NOMO-1 treated with dmso at 0.1 percent for 144 hours (cell line): Measurements from ENCODE around the gene ARID1B.

Experiments used
- DNase-seq: peaks from one replicate; lab custom pipeline; 2025; ENCODE audit not compliant: unreplicated experiment; lab: John Stamatoyannopoulos, UW

Gene ARID1B

DNA sequence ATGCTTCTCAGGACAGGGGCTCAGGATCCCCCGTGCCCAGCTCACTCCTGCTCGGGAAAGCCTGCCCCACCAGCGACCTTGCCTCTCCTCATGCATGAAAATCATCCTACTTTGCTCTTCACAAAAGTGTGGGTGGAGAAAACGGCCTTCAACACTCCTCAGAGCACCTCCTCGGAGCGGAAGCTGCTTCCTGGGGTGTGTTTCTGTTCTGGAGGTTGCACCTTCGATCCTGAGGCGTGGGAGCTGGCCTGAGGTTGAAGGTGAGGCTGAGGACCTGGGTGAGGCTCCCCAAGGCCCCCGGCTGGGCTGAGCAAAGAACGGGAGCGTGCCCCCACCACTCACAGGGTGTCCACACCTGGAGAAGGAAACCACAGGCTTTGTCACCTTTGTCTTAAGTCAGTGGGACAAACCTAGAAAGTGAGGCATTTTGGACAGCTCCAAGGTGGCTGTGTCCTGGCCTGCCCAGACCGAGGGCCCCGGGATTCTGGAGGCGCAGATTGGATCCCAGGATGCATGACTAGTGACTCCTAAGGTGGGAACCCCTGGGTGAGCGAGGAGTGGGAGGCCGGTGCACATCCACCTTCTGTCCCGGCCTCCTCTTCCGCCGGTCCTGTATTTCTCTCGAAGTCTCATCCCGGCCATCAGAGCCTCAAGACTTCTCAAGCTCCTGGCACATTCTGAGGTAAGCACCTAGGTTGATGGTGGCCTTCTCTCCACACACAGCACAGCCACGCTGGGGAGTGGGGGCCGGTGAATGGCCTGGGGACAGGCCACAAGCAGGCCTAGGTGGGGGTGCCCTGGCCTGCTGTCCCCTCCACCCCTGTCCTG is 441.4 kb downstream of the ARID1B start:
- no peak for DNase-seq

DNA sequence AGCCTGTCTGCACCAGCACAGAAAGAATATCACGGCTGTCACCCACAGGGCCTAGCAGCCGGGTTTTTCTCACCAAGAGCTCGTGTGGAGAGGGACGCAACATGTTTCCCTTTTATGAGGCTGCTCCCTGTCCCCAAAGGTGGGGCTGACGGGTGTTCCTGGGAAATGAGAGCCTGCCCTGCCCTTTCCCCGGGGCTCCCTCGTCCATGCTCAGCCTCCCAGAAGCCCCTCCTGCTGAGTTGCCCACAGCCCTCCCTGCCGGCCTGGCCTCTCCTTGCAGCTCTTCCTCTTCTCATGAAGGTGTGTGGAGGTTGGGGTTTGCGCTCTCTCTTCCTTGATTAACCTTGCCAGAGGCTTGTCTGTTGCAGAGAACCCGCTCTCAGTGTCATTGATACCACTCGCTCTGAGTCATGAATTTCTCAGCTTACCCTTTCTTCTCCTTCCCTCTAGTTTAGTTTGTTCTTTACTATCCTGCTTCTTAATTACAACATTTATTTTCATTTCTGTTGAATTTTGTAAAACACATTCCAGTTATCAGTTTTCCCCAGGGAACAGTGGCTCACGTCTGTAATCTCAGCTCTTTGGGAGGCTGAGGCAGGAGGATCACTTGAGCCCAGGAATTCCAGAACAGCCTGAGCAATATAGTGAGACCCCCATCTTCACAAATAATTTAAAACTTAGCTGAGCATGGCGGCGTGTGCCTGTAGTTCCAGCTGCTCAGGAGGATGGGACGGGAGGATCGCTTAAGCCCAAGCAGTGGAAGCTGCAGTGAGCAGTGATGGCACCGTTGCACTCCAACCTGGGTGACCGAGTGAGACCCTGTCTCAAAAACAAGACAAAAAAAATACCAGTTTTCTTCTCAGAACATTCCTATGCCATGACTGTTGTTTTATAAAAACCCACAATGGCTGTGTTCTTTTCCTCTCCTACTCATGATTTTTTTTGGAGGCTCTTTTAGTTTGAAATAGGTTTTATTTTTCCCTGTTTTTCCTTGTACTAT is 442.3 kb downstream of the ARID1B start:
- no peak for DNase-seq

DNA sequence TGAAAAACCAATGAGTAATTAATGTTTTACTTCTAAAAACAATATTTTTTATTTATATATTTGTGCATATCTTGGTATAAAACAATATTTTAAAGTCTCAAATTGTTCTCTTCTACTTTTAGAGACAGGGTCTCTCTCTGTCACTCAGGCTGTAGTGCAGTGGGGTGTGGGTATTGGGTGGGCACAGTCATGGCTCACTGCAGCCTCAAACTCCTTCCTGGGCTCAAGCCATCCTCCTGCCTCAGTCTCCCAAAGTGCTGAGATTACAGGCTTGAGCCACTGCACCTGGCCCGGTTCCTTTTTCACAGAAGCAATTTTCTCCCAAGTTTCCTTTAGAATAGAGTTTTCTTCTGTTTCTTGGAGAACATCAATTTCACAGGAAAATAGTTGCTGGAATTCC is 443.3 kb downstream of the ARID1B start:
- no peak for DNase-seq

DNA sequence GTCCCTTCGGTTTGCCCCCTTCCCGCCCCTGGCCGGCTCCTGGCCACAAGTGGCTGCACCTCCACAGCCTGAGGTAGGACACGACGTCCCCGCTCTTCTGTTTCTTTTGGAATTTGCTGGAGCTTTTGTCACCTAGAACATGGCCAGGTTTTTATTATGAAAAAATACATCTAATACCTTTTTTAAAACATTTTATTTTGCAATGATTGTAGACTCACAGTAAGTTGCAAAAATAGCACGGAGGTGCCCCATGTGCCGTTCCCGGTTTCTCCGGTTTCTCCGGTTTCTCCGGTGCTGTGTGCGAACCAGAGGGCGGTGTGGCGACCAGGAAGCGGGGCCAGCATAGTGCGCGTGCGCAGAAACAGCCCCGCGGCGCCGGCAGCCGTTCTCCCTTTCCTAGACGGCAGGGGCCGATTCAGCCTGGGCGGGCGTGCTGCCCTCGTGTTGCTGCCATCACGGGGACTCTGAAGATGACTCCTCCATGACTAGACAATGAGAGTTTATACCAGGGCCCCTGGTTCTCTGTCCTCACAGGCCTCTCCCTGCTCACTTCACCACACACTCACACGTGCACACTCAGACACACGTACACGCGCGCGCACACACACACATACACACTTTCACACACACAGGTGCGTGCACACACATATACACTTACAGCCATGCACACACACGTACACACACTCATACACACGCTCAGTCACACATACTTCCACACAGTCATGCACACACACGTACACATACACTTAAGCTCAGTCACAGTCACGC is 444.1 kb downstream of the ARID1B start:
- peak; percentile 75 for DNase-seq

DNA sequence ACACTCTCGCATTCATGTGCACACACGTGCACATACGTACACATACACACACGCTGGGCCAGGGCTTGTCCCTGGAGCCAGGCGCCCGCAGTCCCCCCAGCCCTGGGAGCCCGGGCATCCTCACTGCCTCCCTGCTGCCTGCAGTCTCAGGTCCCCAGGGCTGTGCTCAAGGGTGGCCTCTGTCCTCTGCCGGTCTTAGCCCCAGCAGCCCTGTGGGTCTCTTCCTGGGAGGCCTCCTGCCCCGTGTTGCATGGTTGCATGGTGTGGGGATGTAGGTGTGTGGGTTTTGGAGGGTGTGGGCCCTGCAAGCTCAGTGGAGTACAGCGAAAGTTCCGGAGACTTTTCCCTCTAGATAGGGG is 444.6 kb downstream of the ARID1B start:
- no peak for DNase-seq

DNA sequence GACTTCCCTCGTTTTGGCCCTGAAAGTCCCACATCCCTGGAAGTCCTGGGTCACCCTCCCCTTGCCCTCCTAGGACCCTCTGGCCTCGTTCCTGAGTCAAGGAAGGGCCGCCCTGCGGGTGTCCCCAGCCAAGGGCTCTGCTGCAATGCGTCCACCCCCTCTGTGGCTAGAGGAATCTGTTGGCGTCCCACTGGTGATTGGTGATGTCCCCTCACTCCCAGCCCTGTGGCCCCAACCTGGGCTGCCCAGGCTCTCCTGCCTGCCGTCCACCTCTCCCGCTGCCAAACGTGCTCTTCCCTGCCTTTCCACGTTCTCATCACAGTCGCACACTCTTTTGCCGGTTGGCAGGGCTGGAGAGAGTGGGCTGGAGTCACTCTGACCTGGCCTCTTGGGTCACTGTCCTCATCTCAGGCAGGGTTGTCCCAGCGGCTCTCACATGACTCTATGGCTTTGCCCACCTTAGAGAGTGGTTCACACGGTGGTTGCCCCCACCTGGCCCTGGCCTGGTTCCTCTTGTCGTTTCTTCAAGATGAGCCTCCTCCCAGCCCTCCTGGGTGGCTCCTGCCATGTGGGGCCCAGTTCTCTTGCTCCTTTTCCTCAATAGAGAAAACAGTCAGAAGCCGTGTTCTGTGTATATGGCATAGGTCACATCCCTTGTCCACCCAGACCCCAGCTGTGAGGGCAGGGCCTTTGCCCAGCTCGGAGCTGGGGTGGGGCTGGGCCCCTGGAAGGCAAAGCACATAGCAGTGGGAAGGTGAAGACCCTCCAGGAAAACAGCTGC is 445.2 kb downstream of the ARID1B start:
- DNase-seq: no peak

DNA sequence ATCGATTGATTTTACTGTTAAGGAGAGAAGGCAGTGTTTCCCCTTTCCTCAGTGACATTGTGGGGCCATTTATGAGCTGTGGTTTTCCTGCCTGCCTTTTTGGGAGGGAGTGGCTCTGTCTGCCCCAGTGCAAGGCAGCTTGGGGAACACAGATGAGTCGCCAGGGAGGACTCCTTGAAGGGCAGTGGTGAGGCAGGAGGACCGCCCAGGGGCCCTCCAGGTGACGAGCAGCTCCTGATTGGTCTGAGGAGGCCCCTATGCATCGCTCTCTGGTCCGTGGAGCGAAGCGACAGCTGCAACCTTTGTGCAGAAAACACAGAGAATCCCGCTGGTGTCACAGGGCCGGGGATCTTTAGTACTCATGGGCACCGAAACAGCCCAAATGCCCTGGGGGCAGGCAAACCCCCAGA is 445.8 kb downstream of the ARID1B start:
- DNase-seq: peak; percentile 77

DNA sequence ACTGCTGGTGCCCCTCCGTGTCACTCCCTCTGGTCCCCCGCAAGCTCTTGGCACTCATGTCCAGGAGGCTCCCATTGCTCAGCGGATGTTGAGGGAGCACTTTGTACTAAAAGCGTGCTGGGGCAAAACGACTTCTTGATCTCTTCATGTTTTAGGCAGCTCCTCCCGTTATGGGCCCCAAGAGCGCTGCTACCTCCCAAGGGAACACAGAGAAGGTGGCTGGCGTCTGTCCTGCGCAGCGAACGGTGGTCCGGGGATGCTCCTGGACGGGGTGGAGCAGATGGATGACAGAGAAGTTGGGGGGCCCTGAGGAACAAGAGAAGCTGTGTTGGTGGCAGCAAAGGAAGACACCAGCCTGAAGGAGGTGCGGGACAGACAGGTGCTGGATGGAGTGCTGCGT is 446.3 kb downstream of the ARID1B start:
- no peak for DNase-seq

DNA sequence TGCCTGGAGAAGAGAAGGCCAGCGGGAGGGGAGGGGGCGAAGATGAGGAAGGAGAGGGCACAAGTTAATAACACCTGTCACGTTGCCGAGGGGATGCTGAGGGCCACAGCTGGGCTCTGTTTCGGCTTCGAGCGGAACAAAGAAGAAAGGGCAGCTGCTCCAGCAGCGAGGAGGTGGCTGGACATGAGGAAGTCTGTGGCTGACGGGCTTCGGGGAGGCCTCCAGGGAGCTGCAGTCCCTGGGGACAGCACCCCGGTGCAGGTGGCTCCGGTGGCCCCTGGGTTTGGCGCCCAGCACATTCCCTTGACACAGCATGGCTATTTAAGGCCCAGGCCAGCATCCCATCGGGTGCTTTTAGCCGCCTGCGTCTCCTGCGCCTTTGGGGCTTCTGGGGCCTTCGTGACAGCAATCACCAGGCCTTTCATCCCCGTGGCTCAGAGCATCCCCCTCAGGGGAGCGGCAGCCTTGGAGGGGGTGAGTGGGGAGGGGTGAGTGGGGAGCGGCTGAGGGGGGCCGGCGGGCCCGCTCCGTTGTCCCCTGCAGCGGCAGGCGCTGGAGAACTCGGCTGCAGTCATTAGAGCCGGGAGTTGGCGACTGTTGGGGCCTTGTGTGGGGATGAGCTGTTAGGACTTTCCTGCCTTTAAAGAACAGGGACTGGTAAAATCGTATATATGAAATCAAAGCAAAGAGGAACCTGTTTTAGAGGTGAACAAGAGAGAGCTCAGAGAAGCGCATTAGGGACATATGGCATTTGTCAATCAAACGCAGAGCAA is 447.2 kb downstream of the ARID1B start:
- DNase-seq: no peak

DNA sequence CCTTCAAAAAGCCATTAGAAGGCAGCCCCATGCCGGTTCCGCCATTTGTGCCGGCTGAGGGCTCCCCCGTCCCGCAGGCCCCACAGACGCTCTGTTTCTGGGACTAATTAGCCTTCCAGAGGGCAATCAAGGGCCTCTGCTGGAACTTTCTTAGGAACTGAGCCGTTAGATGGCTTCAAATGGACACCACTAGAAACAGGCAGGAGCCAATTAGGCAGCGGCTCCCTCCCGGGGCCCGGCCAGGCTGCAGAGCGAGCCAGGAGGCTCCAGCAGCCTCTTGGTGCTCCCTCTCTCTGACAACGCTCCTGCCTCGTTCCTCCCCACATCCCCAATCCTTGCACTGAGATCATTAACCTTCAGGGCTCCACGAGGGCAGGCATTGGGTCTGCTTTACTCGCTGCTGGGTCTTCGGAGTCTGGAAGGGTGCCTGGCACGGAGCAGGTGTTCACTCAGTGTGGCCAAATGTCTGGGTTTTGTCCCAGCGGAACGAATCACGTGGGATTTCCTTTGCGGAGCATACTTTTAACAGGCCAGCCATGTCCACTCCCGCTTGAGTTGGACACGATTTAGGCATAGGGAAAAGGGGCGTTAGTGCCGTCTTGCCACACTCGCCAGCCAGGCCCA is 447.9 kb downstream of the ARID1B start:
- no peak for DNase-seq

DNA sequence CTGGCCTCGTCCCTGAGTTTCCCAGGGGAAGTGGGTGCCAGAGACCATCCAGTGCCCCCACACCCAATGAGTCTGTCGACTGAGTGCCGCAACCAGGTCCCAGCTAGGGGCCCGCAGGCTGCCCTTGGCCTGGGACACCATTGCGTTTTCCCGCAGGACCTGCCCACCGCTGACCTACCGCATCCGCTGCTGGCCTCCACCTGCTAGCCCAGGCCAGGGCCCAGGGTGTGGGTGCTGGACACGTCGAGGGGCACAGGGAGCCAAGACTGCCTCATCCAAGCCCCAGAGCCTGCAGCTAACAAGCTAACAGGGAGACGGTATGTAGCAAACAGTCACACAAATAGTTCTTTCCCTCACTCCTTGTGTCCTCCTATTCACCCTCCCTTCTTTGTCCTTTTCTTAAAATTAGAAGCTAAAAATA is 448.4 kb downstream of the ARID1B start:
- no peak for DNase-seq

DNA sequence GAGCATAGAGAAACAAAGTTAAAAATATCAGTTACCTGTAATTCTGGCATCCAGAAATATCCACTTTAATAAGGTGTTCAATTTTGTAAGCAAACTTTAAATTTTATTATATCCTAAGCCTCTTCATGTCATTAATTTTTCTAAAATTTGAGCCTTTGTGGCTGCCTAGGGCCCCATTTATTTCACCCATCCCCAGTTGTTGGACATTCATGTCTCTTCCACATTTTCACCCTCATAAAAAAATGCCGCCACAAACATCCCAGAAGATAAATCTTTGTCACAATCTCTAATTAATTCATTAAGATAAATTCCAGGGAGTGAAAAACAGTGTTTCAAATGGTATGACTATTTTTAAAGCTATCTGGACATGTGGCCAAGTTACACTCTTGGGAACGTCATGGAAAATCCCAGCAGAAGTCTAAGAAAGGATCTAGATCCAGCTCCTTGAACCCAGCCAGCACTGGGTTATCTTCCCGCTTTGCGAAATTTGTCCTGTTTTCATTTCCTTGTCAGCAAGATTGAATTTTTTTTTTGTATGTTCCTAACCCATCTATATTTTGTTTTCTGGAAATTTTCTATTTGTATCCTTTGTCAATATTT is 448.9 kb downstream of the ARID1B start:
- no peak for DNase-seq

DNA sequence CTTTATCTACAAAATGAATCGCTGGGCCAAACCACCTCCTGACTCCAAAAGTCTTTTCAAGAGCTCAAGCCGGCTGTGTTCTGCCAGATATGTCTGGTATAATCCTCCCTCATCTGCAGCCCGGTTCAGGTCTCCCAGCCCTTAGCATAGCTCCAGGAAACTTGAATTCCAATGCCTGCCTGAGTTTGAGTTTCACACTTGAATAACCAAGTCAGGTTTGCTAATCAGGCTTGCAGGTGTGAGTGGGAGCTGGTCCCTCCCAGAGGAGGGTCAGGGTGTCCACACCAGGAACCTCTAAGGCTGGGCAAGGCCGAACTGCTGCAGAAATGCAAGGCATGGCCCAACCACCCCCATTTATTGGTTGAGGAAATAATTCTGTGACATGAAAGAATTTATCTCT is 449.6 kb downstream of the ARID1B start:
- DNase-seq: no peak

DNA sequence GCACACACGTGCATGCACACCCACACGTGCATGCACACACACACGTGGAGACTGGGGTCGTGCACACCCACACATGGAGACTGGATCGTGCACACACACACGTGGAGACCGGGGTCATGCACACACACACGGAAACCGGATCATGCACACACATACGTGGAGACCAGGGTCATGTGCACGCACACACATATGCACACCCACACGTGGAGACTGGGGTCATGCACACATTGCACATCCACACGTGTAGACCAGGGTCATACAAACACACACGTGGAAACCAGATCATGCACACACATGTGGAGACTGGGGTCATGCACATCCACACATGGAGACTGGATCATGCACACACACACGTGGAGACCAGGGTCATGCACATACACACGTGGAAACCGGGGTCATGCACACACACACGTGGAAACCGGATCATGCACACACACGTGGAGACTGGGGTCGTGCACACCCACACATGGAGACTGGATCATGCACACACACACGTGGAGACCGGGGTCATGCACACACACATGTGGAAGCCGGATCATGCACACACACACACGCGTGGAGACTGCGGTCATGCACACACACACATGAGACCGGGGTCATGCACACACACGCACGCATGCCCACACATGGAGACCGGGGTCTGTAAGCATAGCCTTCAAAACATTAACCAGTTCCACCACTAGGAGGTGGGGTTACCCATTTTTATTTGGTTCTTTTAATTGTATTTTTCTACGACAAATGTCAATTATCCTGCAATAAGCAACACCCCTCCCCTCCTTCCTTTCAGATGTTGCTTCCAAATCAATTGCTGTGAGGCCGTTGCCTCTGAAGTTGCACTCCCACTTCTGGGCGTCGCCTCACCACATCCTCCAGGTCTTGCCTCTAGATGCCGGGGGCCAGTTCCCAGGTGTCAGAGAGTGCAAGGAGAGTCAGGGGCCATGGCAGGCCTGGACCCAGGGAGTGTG is 450.3 kb downstream of the ARID1B start:
- DNase-seq: no peak

DNA sequence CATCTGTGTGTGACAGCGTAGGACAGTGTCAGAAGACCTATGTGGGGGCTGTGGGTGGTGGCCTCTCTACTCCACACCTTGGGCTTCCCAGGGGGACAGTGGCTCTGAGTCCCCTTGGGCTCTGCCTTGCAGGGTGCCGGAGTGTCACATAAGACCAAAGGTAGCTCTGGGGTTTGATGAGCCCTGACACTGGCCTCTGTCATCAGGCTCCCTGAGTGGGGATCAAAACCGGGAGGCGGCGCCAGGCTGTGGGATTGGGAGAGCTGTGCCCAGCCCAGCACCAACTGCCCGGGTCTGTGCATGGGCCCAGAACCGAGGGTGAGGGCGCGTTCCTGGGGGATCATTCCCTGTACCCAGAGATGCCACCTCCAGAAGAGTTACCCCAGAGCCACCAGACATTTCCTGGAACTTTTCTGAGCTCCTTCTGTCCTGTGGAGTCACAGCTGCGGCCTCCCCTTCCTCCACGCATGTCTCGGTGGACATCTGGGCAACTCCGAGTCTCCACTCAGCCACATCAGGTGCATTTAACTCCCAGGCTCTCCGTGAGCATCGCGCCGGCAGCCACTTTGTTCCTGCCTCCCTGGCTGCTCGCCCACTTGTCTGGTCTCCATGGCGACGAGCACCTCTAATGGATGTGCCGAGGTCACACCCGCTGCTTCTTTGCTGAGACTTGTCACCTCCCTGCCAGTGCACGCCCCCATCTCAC is 451.4 kb downstream of the ARID1B start:
- no peak for DNase-seq

DNA sequence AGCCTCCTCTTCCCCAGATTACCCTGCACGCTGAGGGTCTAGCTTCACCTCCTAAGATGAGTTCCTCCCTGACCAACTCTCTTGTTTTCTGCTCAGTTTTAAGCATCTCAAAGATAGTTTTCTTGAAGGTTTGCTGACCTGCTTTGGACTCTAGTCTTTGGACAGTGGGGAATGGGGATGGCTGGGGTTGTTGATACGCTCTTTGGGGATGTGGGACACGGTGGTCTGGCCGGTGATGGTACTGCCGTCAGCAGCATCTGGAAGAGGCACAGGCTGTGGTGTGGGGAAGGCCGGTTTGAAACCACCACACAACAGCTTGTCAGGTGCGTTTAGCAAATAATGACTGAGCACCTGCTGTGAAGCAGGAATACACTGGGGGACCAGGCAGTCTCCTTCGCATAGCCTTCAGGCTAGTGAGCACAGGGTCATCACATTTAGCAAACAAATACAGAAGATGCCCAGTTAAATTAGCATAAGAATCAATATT is 452.0 kb downstream of the ARID1B start:
- no peak for DNase-seq

DNA sequence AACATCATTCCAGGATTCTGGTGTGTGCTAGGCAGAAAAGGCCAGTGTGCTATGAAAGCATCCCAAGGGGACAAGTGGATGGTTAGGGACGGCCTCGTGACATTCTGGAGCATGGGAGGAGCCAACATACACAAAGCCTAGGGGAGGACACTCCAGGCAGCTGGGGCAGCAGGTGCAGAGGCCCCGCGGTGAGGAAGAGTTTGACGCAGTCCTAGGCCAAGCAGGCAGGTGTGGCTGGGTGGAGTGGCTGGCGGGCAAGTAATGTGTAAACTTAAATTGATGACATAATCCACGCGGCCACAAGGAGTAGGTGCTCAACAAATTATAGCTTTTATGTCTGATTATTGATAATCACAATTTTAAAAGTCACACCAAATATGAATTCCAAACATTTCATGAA is 452.5 kb downstream of the ARID1B start:
- no peak for DNase-seq
